SU-DHL-6 (cell line): ENCODE data around the gene FTCD.

Source experiments
- EZH2phosphoT487 ChIP-seq: fragments of 200-600 bp; sonication (generic), shearing (Covaris generic); conservative IDR thresholded peaks from 2 replicates; pipeline ENCODE4 v1.6.1; 2018; ENCODE audit warnings: mild to moderate bottlenecking, antibody characterized with exemption, low read length, moderate library complexity, mixed read lengths
- TF ChIP-seq, protein P1 (sequence below): fragments of 200-600 bp; sonication (generic); IDR thresholded peaks from one replicate; pipeline ENCODE4 v1.5.1; 2017; ENCODE audit warnings: antibody characterized with exemption, mild to moderate bottlenecking, low read length, moderate library complexity; ENCODE audit not compliant: insufficient read depth, poor library complexity, severe bottlenecking

DNA sequence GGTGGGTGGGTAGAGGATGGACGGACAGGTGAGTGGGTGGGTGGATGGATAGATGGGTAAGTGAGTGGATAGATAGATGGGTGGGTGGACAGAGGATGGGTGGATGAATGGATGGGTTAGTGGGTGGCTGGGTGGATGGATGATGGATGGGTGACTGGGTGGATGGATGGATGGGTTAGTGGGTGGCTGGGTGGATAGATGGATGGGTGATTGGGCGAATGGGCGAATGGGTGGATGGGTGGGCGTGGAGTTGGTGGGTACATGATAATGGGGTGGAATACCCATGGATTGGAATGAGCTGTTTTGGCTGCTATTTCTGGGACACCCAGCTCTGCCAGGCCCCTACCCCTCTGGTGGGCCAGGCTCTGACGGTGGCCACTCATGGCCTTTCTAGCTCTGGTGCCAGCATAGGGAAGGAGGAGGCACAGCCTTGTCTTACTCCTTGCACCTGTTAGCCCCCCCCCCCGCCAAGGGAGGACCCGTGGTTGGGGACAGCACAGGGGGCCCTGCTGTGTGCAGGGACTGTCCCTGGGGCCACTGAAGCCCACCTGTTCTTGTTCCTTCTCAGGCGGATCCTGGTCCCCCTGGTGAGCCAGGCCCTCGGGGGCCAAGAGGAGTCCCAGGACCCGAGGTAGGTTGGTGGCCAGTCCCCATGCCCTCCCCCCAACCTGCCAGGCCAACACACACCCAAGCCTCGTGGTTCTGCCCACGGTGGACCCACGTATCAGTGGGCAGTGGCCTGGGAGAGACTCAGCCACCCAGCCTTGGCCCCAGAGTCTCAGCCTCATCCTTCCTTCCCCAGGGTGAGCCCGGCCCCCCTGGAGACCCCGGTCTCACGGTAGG is 31.1 kb downstream of the FTCD start:
- TF ChIP-seq, protein P1, sequence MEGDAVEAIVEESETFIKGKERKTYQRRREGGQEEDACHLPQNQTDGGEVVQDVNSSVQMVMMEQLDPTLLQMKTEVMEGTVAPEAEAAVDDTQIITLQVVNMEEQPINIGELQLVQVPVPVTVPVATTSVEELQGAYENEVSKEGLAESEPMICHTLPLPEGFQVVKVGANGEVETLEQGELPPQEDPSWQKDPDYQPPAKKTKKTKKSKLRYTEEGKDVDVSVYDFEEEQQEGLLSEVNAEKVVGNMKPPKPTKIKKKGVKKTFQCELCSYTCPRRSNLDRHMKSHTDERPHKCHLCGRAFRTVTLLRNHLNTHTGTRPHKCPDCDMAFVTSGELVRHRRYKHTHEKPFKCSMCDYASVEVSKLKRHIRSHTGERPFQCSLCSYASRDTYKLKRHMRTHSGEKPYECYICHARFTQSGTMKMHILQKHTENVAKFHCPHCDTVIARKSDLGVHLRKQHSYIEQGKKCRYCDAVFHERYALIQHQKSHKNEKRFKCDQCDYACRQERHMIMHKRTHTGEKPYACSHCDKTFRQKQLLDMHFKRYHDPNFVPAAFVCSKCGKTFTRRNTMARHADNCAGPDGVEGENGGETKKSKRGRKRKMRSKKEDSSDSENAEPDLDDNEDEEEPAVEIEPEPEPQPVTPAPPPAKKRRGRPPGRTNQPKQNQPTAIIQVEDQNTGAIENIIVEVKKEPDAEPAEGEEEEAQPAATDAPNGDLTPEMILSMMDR: no peak
- TF ChIP-seq EZH2phosphoT487: no peak
